A549 (cell line): ENCODE measurements around the gene PPP1R14B. TPM values are rescaled to one million over a fixed set of nuclear protein-coding genes. Genes with fewer than 3 reads are reported as not detected.

Source experiments
- ATAC-seq, 2 experiments: fragments of 200-7000 bp in 1 of 2; fragments of >200 bp in 1 of 2; cut with Nextera tagmentation in 1 of 2; cut with Tn5 transposase in 1 of 2; 3 replicates each; pipeline versions ENCODE4 v1.8.0 to v1.9.1; 2018 to 2020; ENCODE audit warnings: mild to moderate bottlenecking in 1 of 2, moderate library complexity in 1 of 2
- CTCF ChIA-PET: fragments of 300-600 bp; sonication (Branson Sonifier 250); formaldehyde crosslinking; extraction: SDS; loops from one replicate; lab custom pipeline; 2021; ENCODE audit warnings: antibody characterized with exemption, inconsistent platforms; lab: Yijun Ruan, JAX
- POLR2A ChIA-PET: fragments of 350-600 bp; formaldehyde crosslinking; extraction: SDS; loops from one replicate; lab custom pipeline; 2021; ENCODE audit warnings: antibody characterized with exemption, inconsistent platforms; lab: Yijun Ruan, JAX
- DNase-seq, 2 experiments: peaks; one replicate each; pipeline versions ENCODE4 v3.0.0 to v3.0.0-alpha.2; 2011 to 2016; ENCODE audit warnings: low read depth in 1 of 2, low spot score in 1 of 2
- FAIRE-seq: peaks from 2 replicates; lab custom pipeline; 2011; peaks lifted over from hg19 to GRCh38; lab: Jason Lieb, UNC
- H3K27ac ChIP-seq, 2 experiments: fragments of >200 bp; sonication (Bioruptor Twin); formaldehyde crosslinking; 3 replicates each; pipeline ENCODE4 v1.5.1; 2016 to 2017
- H3K4me1 ChIP-seq: fragments of >200 bp; sonication (Bioruptor Twin); formaldehyde crosslinking; 3 replicates; pipeline ENCODE4 v1.6.1; 2016
- H3K4me2 ChIP-seq: fragments of >200 bp; sonication (Bioruptor Twin); formaldehyde crosslinking; 3 replicates; pipeline ENCODE4 v1.6.1; 2016
- H3K4me3 ChIP-seq: fragments of >200 bp; sonication (Bioruptor Twin); formaldehyde crosslinking; 3 replicates; pipeline ENCODE4 v1.5.1; 2016
- H3K9me3 ChIP-seq: fragments of >200 bp; sonication (Bioruptor Twin); formaldehyde crosslinking; 3 replicates; pipeline ENCODE4 v1.6.1; 2016
- BCL3 ChIP-seq: fragments of >200 bp; sonication (Bioruptor Twin); formaldehyde crosslinking; IDR thresholded peaks from 3 replicates; pipeline ENCODE4 v1.6.1; 2016
- CBX8 ChIP-seq: fragments of 200-600 bp; sonication (generic); IDR thresholded peaks from 2 replicates; pipeline ENCODE4 v1.6.1; 2016
- GATA3 ChIP-seq: IDR thresholded peaks from 2 replicates; pipeline ENCODE4 v1.6.1; 2012; ENCODE audit warnings: borderline replicate concordance
- JUN ChIP-seq, 2 experiments: fragments of >200 bp; sonication (Bioruptor Twin); formaldehyde crosslinking; IDR thresholded peaks; 2 replicates in 1 of 2; 3 replicates in 1 of 2; pipeline ENCODE4 v1.6.1; 2016 to 2017
- MAX ChIP-seq: IDR thresholded peaks from 2 replicates; pipeline ENCODE4 v1.6.1; 2012
- MYC ChIP-seq: IDR thresholded peaks from 2 replicates; pipeline ENCODE4 v1.6.1; 2012; ENCODE audit warnings: mild to moderate bottlenecking, inconsistent platforms, low read length, improper control_type of control experiment, borderline replicate concordance
- PBX3 ChIP-seq: IDR thresholded peaks from 2 replicates; pipeline ENCODE4 v1.6.1; 2012
- PHF8 ChIP-seq: fragments of 200-600 bp; sonication (generic); IDR thresholded peaks from 2 replicates; pipeline ENCODE4 v1.6.1; 2016; ENCODE audit warnings: low read depth, mild to moderate bottlenecking, antibody characterized with exemption, moderate library complexity, borderline replicate concordance
- POLR2A ChIP-seq: IDR thresholded peaks from 2 replicates; pipeline ENCODE4 v1.6.1; 2012; ENCODE audit warnings: mild to moderate bottlenecking, low read length
- RNF2 ChIP-seq: fragments of 200-600 bp; sonication (generic); IDR thresholded peaks from 2 replicates; pipeline ENCODE4 v1.6.1; 2016; ENCODE audit warnings: low read depth, mild to moderate bottlenecking, antibody characterized with exemption, moderate library complexity, borderline replicate concordance
- ZNF302 ChIP-seq: fragments of 250-450 bp; sonication (Bioruptor Pico); IDR thresholded peaks from 2 replicates; pipeline ENCODE4 v1.9.0; 2021; ENCODE audit warnings: inconsistent platforms, mild to moderate bottlenecking, moderate library complexity
- WGBS: methylation state at CpG from one replicate; pipeline ENCODE4 v1.1.6; 2017; ENCODE audit errors: missing lambda C conversion rate; 5-methylcytosine and 5-hydroxymethylcytosine counted together
- polyA plus RNA-seq, 4 experiments: library from polyadenylated mRNA; depleted of rRNA in 3 of 4; stranded (reverse); fragments of >200 nt; fragmentation: RNase III in 1 of 4; extraction: RNeasy Plus Mini Kit Qiagen cat#74134 plus additional on column Dnase treatment in 1 of 4; gene quantifications; 2 replicates in 3 of 4; 3 replicates in 1 of 4; pipeline ENCODE4 v1.2.3, GENCODE V29; 2011 to 2017
- TF ChIP-seq, protein P1 (sequence below): fragments of >200 bp; sonication (Bioruptor Twin); formaldehyde crosslinking; IDR thresholded peaks from 2 replicates; pipeline ENCODE4 v1.6.1; 2016

Gene PPP1R14B
- polyA plus RNA-seq, 2 of the 4 experiments (the other 2 are of a cell fraction) = 152 to 154 TPM

GRCh38 chr11:64284962-64285884 is 38.5 kb upstream of the PPP1R14B start, which contains the start of gene GPR137 (continued):
- TF ChIP-seq GATA3 = 0 out of 2 replicates have a peak, but pooled peaks have one; percentile 10
- no peak for TF ChIP-seq RNF2
- TF ChIP-seq, protein P1, sequence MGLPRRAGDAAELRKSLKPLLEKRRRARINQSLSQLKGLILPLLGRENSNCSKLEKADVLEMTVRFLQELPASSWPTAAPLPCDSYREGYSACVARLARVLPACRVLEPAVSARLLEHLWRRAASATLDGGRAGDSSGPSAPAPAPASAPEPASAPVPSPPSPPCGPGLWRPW = no peak

DNA sequence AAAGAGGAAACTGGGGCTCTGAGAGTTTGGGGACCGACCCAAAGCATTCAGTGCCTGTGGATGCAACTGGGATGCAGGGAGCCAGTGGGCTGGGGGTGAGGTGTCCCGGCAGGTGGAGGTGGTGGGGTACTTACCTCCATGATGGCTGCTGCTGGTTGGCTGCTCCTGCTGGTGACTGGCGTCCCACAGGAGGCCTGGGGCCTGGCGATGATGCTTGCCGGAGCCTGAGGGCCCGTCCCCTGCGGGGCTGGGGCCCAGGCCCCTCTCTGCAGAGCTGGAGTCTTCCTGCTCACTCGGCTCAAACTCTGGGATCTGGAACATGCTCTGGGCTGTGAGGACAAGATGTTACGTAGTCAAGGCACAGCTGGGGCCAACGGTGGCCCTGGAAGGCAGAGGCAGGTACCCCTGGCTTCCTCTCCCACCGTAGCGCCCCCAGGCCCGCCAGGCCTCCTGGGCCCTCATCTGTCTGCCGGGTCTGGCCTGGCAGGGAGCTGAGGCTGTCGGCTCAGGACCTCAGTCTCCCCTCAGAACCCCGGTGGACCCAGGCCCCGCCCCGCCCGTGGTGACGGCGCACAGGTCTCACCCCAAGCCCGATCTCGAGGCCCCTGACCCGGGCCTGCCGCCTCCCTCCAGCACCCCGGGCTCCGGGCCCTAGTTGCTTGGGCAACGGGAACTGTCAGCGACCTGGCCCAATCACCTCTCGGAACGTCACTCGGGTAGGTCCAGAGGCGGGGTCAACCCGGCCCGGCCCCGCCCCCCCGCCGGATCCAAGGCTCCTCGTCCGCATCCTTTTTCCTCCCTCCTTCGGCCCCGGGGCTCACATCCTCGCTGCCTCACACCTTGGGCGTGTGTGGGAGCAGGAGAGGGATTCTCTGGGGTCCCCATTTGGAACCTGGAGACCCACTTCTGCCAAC is 37.6 kb upstream of the PPP1R14B start, which contains the start of gene BAD:
BAD (minus strand) TSS at position 618 of the 914 bp plus-strand sequence; CDS start at position 321, 297 bp downstream.
- CTCF ChIA-PET = interaction anchor here (1.0 to 20.5 kb wide), 6 partner anchors 10 to 41 kb away, joined by 3 to 448 read pairs (median 5); partner anchors contain the start of genes CATSPERZ, ESRRA, PLCB3 and PPP1R14B

DNA sequence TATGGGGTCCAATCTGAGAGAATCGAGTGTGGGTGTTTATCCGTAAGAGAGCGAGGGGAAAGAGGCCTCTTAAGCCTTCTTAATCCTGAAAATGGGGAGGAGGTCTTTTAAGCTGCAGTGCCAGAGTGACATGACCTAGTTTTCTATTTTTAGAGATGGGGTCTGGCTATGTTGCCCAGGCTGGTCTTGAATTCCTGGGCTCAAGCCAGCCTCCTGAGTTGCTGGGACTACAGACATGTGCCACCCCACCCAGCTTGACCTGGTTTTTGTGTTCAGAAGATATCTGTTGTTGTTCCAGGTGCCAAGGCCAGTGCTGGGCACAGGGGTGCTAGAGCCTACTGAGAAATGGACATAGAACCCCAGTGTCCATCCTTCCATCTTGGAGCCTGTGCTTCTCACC is 36.3 kb upstream of the PPP1R14B start:
- no peak for ATAC-seq
- ChIA-PET CTCF (interaction anchor here (0.8 to 20.5 kb wide), 5 partner anchors 12 to 72 kb away, joined by 3 to 448 read pairs (median 7); partner anchors contain the start of genes CATSPERZ, ESRRA and PLCB3), POLR2A (interaction anchor here (4.1 to 5.8 kb wide), 2 partner anchors 13 to 22 kb away, joined by 17 to 49 read pairs; partner anchors contain the start of gene ESRRA)
- TF ChIP-seq CBX8 = no peak
- WGBS = 97% methylated on average over 3 of the region's 3 CpGs
- Histone ChIP-seq H3K4me2 (peak overlapping the region; percentile 86), H3K27ac (peak overlapping the region in 1 of 2 experiments; percentile 98; a peak in 2 of 6 replicates), H3K4me1 (peaks cover 17% of the 10 kb centered on the region; the same call in 1 of the 3 replicates), H3K4me3 (no peak overlapping the region), H3K9me3 (no peaks in the 10 kb centered on the region)
- DNase-seq = no peak
- no peak for FAIRE-seq

More for the DNA sequence above, 37.6 kb upstream of the PPP1R14B start, which contains the start of gene BAD:
- POLR2A ChIA-PET = interaction anchor here (0.7 to 5.8 kb wide), 6 partner anchors 8 to 42 kb away, joined by 3 to 49 read pairs (median 8); partner anchors contain the start of genes ESRRA, FKBP2, PRDX5 and TRMT112
- Histone ChIP-seq H3K4me3 (peak within 1 kb of the TSS; percentile 63), H3K27ac (peak within 1 kb of the TSS; percentile 93 to 98), H3K4me1 (peaks cover 17% of the 10 kb centered on the region; the same call in 1 of the 3 replicates)
- peak; percentile 39 for FAIRE-seq
- peak; percentile 93 to 97 for DNase-seq
- TF ChIP-seq BCL3 (peak; percentile 75; the same call in 2 of the 3 replicates), POLR2A (peak; percentile 27), PBX3 (peak; percentile 75; the same call in 1 of the 2 replicates), JUN (IDR thresholded peaks at IDR 0.05) (peak in 1 of 2 experiments; percentile 4; a peak in 1 of 5 replicates), ZNF302 (CRISPR knock-in tag) (no peak), PHF8 (peak; percentile 44; the same call in 1 of the 2 replicates), RNF2 (no peak), MAX (peak; percentile 56; the same call in 1 of the 2 replicates), MYC (no peak)
- TF ChIP-seq, all 56 proteins: peak for 6
- WGBS = 5% methylated on average over 17 of the region's 44 CpGs
- ATAC-seq = peak; percentile 82 to 93
- H3K4me2 ChIP-seq = peak within 1 kb of the TSS; percentile 86
- H3K9me3 ChIP-seq = no peaks in the 10 kb centered on the region
